WTC11 (cell line): ENCODE results near the gene CDKN1C. TPM values are rescaled to one million over a fixed set of nuclear protein-coding genes. Genes with fewer than 3 reads are reported as not detected.

Source experiments
- ATAC-seq: fragments of 200-7000 bp; cut with Tn5 transposase; 2 replicates; pipeline ENCODE4 v1.10.0; 2021; ENCODE audit warnings: mild to moderate bottlenecking, moderate library complexity
- CTCF ChIA-PET: fragments of 300-600 bp; sonication (Branson Sonifier 250); formaldehyde crosslinking; loops from one replicate; lab custom pipeline; 2021; ENCODE audit warnings: antibody characterized with exemption; lab: Charles Lee
- POLR2A ChIA-PET: fragments of 350-600 bp; sonication (Branson Sonifier 250); formaldehyde crosslinking; loops from one replicate; lab custom pipeline; 2021; ENCODE audit warnings: antibody characterized with exemption; lab: Charles Lee
- DNase-seq: peaks from one replicate; pipeline ENCODE4 v3.0.0; 2021; ENCODE audit warnings: low spot score
- H3K27ac Mint-ChIP-seq: 2 replicates; pipeline ENCODE4 v1.8.0; 2021; ENCODE audit warnings: mixed read lengths
- H3K27me3 Mint-ChIP-seq: 2 replicates; pipeline ENCODE4 v1.8.0; 2021; ENCODE audit warnings: low read depth, mild to moderate bottlenecking, moderate library complexity, mixed read lengths
- H3K36me3 Mint-ChIP-seq: 2 replicates; pipeline ENCODE4 v1.8.0; 2021; ENCODE audit warnings: mixed read lengths
- H3K4me1 Mint-ChIP-seq: 2 replicates; pipeline ENCODE4 v1.8.0; 2022; ENCODE audit warnings: mixed read lengths
- H3K4me3 Mint-ChIP-seq: 2 replicates; pipeline ENCODE4 v1.8.0; 2021; ENCODE audit warnings: mild to moderate bottlenecking, moderate library complexity, mixed read lengths
- H3K9me3 Mint-ChIP-seq: 2 replicates; pipeline ENCODE4 v1.8.0; 2021; ENCODE audit warnings: mixed read lengths
- AFF4 ChIP-seq: sonication (generic); formaldehyde crosslinking; IDR thresholded peaks from 2 replicates; pipeline ENCODE4 v1.8.1; 2023; ENCODE audit warnings: mild to moderate bottlenecking, missing genetic modification reagents, borderline replicate concordance
- EMX1 ChIP-seq: fragments of 250-450 bp; sonication (Bioruptor Pico); IDR thresholded peaks from 2 replicates; pipeline ENCODE4 v1.8.0; 2021; ENCODE audit warnings: mild to moderate bottlenecking
- ESRRA ChIP-seq: sonication (generic); formaldehyde crosslinking; IDR thresholded peaks from 2 replicates; pipeline ENCODE4 v1.8.1; 2022; ENCODE audit warnings: mild to moderate bottlenecking, missing genetic modification reagents, borderline replicate concordance
- FOXP1 ChIP-seq: sonication (generic); formaldehyde crosslinking; IDR thresholded peaks from 2 replicates; pipeline ENCODE4 v1.8.0; 2022; ENCODE audit warnings: missing genetic modification reagents, mild to moderate bottlenecking, moderate library complexity, borderline replicate concordance
- GABPB1 ChIP-seq: sonication (generic); formaldehyde crosslinking; IDR thresholded peaks from 2 replicates; pipeline ENCODE4 v1.8.1; 2023; ENCODE audit warnings: mild to moderate bottlenecking, missing genetic modification reagents
- NFE2L1 ChIP-seq: sonication (generic); formaldehyde crosslinking; IDR thresholded peaks from 2 replicates; pipeline ENCODE4 v1.8.1; 2023; ENCODE audit warnings: missing genetic modification reagents
- OVOL2 ChIP-seq: fragments of 250-450 bp; sonication (Bioruptor Pico); IDR thresholded peaks from 2 replicates; pipeline ENCODE4 v1.9.0; 2021; ENCODE audit warnings: mild to moderate bottlenecking, borderline replicate concordance
- PREB ChIP-seq: sonication (generic); formaldehyde crosslinking; IDR thresholded peaks from 2 replicates; pipeline ENCODE4 v1.8.1; 2022; ENCODE audit warnings: mild to moderate bottlenecking, missing genetic modification reagents, moderate library complexity, borderline replicate concordance
- RELA ChIP-seq: sonication (generic); formaldehyde crosslinking; IDR thresholded peaks from 2 replicates; pipeline ENCODE4 v1.8.1; 2022; ENCODE audit warnings: missing genetic modification reagents, mild to moderate bottlenecking, borderline replicate concordance
- SOX15 ChIP-seq: fragments of 250-450 bp; sonication (Bioruptor Pico); IDR thresholded peaks from 2 replicates; pipeline ENCODE4 v1.9.0; 2021; ENCODE audit warnings: mild to moderate bottlenecking
- SP1 ChIP-seq: sonication (generic); formaldehyde crosslinking; conservative IDR thresholded peaks from 2 replicates; pipeline ENCODE4 v1.8.1; 2022; ENCODE audit warnings: missing genetic modification reagents
- ZNF219 ChIP-seq: sonication (generic); formaldehyde crosslinking; IDR thresholded peaks from 2 replicates; pipeline ENCODE4 v1.8.0; 2023; ENCODE audit warnings: missing genetic modification reagents, mild to moderate bottlenecking, borderline replicate concordance
- total RNA-seq: library from RNA; stranded (reverse); gene quantifications from 3 replicates; pipeline ENCODE4 v1.2.3, GENCODE V29; 2021
- TF ChIP-seq, protein P1 (sequence below): sonication (generic); formaldehyde crosslinking; IDR thresholded peaks from 2 replicates; pipeline ENCODE4 v1.8.1; 2022; ENCODE audit warnings: low read depth, mild to moderate bottlenecking, moderate library complexity, missing genetic modification reagents, borderline replicate concordance
- TF ChIP-seq, protein P2 (sequence below): fragments of 250-450 bp; sonication (Bioruptor Pico); IDR thresholded peaks from 2 replicates; pipeline ENCODE4 v1.9.0; 2021; ENCODE audit warnings: mild to moderate bottlenecking
- TF ChIP-seq, protein P3 (sequence below): sonication (generic); formaldehyde crosslinking; IDR thresholded peaks from 2 replicates; pipeline ENCODE4 v1.8.0; 2022; ENCODE audit warnings: mild to moderate bottlenecking, missing genetic modification reagents
- TF ChIP-seq, protein P4 (sequence below): sonication (generic); formaldehyde crosslinking; conservative IDR thresholded peaks from 2 replicates; pipeline ENCODE4 v1.8.1; 2023; ENCODE audit warnings: mild to moderate bottlenecking, low read depth, missing genetic modification reagents, moderate library complexity
- TF ChIP-seq, protein P5 (sequence below): fragments of 250-450 bp; sonication (Bioruptor Pico); IDR thresholded peaks from 2 replicates; pipeline ENCODE4 v1.9.0; 2021; ENCODE audit warnings: mild to moderate bottlenecking
- TF ChIP-seq, protein P6 (sequence below): sonication (generic); formaldehyde crosslinking; IDR thresholded peaks from 2 replicates; pipeline ENCODE4 v1.8.1; 2023; ENCODE audit warnings: mild to moderate bottlenecking, missing genetic modification reagents, moderate library complexity

The CDKN1C gene
- total RNA-seq, 1 experiment from 2014 or later, result 25.0 TPM

- no peak for TF ChIP-seq NFE2L1
- TF ChIP-seq, protein P1, sequence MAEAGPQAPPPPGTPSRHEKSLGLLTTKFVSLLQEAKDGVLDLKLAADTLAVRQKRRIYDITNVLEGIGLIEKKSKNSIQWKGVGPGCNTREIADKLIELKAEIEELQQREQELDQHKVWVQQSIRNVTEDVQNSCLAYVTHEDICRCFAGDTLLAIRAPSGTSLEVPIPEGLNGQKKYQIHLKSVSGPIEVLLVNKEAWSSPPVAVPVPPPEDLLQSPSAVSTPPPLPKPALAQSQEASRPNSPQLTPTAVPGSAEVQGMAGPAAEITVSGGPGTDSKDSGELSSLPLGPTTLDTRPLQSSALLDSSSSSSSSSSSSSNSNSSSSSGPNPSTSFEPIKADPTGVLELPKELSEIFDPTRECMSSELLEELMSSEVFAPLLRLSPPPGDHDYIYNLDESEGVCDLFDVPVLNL (CRISPR knock-in tag), result no peak
- TF ChIP-seq, protein P2, sequence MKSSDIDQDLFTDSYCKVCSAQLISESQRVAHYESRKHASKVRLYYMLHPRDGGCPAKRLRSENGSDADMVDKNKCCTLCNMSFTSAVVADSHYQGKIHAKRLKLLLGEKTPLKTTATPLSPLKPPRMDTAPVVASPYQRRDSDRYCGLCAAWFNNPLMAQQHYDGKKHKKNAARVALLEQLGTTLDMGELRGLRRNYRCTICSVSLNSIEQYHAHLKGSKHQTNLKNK (CRISPR knock-in tag), result no peak
- TF ChIP-seq, protein P3, sequence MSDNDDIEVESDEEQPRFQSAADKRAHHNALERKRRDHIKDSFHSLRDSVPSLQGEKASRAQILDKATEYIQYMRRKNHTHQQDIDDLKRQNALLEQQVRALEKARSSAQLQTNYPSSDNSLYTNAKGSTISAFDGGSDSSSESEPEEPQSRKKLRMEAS (CRISPR knock-in tag), result no peak
- no peak for TF ChIP-seq EMX1
- TF ChIP-seq, protein P4, sequence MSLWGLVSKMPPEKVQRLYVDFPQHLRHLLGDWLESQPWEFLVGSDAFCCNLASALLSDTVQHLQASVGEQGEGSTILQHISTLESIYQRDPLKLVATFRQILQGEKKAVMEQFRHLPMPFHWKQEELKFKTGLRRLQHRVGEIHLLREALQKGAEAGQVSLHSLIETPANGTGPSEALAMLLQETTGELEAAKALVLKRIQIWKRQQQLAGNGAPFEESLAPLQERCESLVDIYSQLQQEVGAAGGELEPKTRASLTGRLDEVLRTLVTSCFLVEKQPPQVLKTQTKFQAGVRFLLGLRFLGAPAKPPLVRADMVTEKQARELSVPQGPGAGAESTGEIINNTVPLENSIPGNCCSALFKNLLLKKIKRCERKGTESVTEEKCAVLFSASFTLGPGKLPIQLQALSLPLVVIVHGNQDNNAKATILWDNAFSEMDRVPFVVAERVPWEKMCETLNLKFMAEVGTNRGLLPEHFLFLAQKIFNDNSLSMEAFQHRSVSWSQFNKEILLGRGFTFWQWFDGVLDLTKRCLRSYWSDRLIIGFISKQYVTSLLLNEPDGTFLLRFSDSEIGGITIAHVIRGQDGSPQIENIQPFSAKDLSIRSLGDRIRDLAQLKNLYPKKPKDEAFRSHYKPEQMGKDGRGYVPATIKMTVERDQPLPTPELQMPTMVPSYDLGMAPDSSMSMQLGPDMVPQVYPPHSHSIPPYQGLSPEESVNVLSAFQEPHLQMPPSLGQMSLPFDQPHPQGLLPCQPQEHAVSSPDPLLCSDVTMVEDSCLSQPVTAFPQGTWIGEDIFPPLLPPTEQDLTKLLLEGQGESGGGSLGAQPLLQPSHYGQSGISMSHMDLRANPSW (CRISPR knock-in tag), result no peak
- no peak for TF ChIP-seq ESRRA (CRISPR knock-in tag)
- no peak for TF ChIP-seq RELA (CRISPR knock-in tag)
- TF ChIP-seq ZNF219 (CRISPR knock-in tag), result no peak
Measured at GRCh38 chr11:2847561-2847960, 38.0 kb downstream of the CDKN1C start (continued).

DNA sequence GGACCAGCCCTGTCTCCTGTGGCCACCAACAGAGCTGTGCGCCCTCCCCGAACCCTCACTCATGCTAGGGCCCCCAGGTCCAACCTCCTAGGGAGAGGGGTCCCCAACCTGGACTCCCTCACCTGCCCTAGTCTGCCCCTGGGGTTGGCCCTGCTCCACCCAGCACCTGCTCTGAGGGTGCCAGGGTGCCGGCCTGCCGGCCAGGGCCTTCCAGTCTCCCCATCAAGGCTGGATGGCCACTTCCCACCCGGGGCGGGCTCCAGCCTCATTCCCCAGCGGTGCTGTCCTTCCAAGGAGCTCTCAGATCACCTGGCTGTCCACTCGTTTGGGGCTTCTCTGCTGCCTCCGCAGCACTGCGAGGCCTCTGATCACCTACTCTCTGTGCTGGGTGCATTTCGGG, 39.1 kb downstream of the CDKN1C start:
- CTCF ChIA-PET, result interaction anchor here (1.0 to 1.5 kb wide), 2 partner anchors 46 to 314 kb away, joined by 3 read pairs; no protein-coding TSS in a partner anchor
- no peaks in the 10 kb centered on the region for H3K36me3 Mint-ChIP-seq
- H3K9me3 Mint-ChIP-seq, result no peaks in the 10 kb centered on the region
- no peak for ATAC-seq
- no peak for DNase-seq
- TF ChIP-seq, protein P5, sequence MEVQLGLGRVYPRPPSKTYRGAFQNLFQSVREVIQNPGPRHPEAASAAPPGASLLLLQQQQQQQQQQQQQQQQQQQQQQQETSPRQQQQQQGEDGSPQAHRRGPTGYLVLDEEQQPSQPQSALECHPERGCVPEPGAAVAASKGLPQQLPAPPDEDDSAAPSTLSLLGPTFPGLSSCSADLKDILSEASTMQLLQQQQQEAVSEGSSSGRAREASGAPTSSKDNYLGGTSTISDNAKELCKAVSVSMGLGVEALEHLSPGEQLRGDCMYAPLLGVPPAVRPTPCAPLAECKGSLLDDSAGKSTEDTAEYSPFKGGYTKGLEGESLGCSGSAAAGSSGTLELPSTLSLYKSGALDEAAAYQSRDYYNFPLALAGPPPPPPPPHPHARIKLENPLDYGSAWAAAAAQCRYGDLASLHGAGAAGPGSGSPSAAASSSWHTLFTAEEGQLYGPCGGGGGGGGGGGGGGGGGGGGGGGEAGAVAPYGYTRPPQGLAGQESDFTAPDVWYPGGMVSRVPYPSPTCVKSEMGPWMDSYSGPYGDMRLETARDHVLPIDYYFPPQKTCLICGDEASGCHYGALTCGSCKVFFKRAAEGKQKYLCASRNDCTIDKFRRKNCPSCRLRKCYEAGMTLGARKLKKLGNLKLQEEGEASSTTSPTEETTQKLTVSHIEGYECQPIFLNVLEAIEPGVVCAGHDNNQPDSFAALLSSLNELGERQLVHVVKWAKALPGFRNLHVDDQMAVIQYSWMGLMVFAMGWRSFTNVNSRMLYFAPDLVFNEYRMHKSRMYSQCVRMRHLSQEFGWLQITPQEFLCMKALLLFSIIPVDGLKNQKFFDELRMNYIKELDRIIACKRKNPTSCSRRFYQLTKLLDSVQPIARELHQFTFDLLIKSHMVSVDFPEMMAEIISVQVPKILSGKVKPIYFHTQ (CRISPR knock-in tag), result no peak
- no peak for TF ChIP-seq PREB (CRISPR knock-in tag)
- TF ChIP-seq SP1 (CRISPR knock-in tag), result no peak
- H3K27me3 Mint-ChIP-seq, result peaks cover 28% of the 10 kb centered on the region
- no peak overlapping the region for H3K27ac Mint-ChIP-seq
- POLR2A ChIA-PET, result no interaction called here
- no peak overlapping the region for H3K4me3 Mint-ChIP-seq
- 0 out of 2 replicates have a peak, but pooled peaks cover 2% of the 10 kb centered on the region for H3K4me1 Mint-ChIP-seq

GRCh38 chr11:2846056-2846455, 39.5 kb downstream of the CDKN1C start:
- H3K36me3 Mint-ChIP-seq, result no peaks in the 10 kb centered on the region
- ATAC-seq (no peak), DNase-seq (no peak)
- H3K4me1 Mint-ChIP-seq, result 0 out of 2 replicates have a peak, but pooled peaks cover 2% of the 10 kb centered on the region
- H3K9me3 Mint-ChIP-seq, result no peaks in the 10 kb centered on the region
- CTCF ChIA-PET, result interaction anchor here (1.0 to 2.8 kb wide), 3 partner anchors 11 to 314 kb away, joined by 3 to 11 read pairs (median 3); no protein-coding TSS in a partner anchor
- no peak overlapping the region for H3K4me3 Mint-ChIP-seq
- no peak overlapping the region for H3K27ac Mint-ChIP-seq
- H3K27me3 Mint-ChIP-seq, result peaks cover 31% of the 10 kb centered on the region
- POLR2A ChIA-PET, result no interaction called here
- TF ChIP-seq, protein P6, sequence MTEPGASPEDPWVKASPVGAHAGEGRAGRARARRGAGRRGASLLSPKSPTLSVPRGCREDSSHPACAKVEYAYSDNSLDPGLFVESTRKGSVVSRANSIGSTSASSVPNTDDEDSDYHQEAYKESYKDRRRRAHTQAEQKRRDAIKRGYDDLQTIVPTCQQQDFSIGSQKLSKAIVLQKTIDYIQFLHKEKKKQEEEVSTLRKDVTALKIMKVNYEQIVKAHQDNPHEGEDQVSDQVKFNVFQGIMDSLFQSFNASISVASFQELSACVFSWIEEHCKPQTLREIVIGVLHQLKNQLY (CRISPR knock-in tag), result no peak
- TF ChIP-seq OVOL2 (no peak), GABPB1 (no peak), SOX15 (CRISPR knock-in tag) (no peak), RELA (CRISPR knock-in tag) (no peak), AFF4 (CRISPR knock-in tag) (no peak), NFE2L1 (no peak), FOXP1 (CRISPR knock-in tag) (no peak)
- TF ChIP-seq, protein P1 (CRISPR knock-in tag), result no peak
